Osteocyte (in vitro differentiated cells): ENCODE results near the gene PCARE. TPM values are rescaled to one million over a fixed set of nuclear protein-coding genes. Genes with fewer than 3 reads are reported as not detected.

Experiments used
- DNase-seq: peaks from one replicate; pipeline ENCODE4 v3.0.0; 2021; ENCODE audit warnings: mixed read lengths; ENCODE audit not compliant: unreplicated experiment; ENCODE audit errors: extremely low spot score
- H3K27ac Mint-ChIP-seq: one replicate; pipeline ENCODE4 v1.8.0; 2021; ENCODE audit warnings: mild to moderate bottlenecking, mixed read lengths; ENCODE audit not compliant: unreplicated experiment
- H3K27me3 Mint-ChIP-seq: one replicate; pipeline ENCODE4 v1.8.0; 2021; ENCODE audit warnings: mixed read lengths; ENCODE audit not compliant: unreplicated experiment
- H3K36me3 Mint-ChIP-seq: one replicate; pipeline ENCODE4 v1.8.0; 2021; ENCODE audit warnings: mixed read lengths; ENCODE audit not compliant: unreplicated experiment
- H3K4me1 Mint-ChIP-seq: one replicate; pipeline ENCODE4 v1.8.0; 2021; ENCODE audit warnings: mixed read lengths; ENCODE audit not compliant: unreplicated experiment
- H3K4me3 Mint-ChIP-seq: one replicate; pipeline ENCODE4 v1.8.0; 2021; ENCODE audit warnings: mild to moderate bottlenecking, moderate library complexity, mixed read lengths; ENCODE audit not compliant: unreplicated experiment
- H3K9me3 Mint-ChIP-seq: one replicate; pipeline ENCODE4 v1.8.0; 2021; ENCODE audit warnings: mixed read lengths; ENCODE audit not compliant: unreplicated experiment
- total RNA-seq: library from RNA; stranded (reverse); gene quantifications from 2 replicates; pipeline ENCODE4 v1.2.1, GENCODE V29; 2021
- TF ChIP-seq, protein P1 (sequence below): fragments of 200-600 bp; sonication (generic); IDR thresholded peaks from 2 replicates; pipeline ENCODE4 v1.5.0; 2021; ENCODE audit warnings: antibody characterized with exemption, mild to moderate bottlenecking, moderate library complexity

The PCARE gene
- total RNA-seq, 1 donor from 2014 or later: not detected

- Mint-ChIP-seq H3K4me3 (no peak overlapping the region), H3K9me3 (no peaks in the 10 kb centered on the region), H3K4me1 (no peaks in the 10 kb centered on the region), H3K27ac (no peak overlapping the region), H3K36me3 (no peaks in the 10 kb centered on the region), H3K27me3 (peaks cover 4% of the 10 kb centered on the region)
- TF ChIP-seq, protein P1, sequence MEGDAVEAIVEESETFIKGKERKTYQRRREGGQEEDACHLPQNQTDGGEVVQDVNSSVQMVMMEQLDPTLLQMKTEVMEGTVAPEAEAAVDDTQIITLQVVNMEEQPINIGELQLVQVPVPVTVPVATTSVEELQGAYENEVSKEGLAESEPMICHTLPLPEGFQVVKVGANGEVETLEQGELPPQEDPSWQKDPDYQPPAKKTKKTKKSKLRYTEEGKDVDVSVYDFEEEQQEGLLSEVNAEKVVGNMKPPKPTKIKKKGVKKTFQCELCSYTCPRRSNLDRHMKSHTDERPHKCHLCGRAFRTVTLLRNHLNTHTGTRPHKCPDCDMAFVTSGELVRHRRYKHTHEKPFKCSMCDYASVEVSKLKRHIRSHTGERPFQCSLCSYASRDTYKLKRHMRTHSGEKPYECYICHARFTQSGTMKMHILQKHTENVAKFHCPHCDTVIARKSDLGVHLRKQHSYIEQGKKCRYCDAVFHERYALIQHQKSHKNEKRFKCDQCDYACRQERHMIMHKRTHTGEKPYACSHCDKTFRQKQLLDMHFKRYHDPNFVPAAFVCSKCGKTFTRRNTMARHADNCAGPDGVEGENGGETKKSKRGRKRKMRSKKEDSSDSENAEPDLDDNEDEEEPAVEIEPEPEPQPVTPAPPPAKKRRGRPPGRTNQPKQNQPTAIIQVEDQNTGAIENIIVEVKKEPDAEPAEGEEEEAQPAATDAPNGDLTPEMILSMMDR: no peak
- DNase-seq: no peak
Observed at GRCh38 chr2:29060441-29060840, 13.9 kb downstream of the PCARE start.

DNA sequence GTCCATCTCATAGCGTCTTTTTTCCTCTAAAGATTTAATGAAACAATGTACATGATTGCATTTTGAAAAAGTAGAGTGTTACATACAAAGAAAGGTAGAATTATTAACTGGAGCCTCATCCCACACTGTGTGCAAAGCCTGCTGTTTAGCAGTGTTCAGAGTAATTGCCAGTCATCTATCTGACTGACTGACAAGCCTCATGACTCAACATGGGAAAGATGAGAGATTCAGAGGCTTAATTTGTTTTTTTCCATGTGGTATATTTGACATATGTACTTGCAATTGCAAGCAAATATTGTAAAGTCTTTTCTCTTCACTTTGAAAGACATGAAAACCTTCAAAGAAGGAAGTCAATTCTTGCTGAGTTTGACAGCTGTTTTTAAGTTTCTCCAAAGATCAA is 14.7 kb downstream of the PCARE start:
- H3K4me3 Mint-ChIP-seq: no peak overlapping the region
- DNase-seq: no peak
- H3K27me3 Mint-ChIP-seq: peaks cover 4% of the 10 kb centered on the region
- TF ChIP-seq, protein P1: no peak
- no peak overlapping the region for H3K27ac Mint-ChIP-seq
- no peaks in the 10 kb centered on the region for H3K4me1 Mint-ChIP-seq
- H3K36me3 Mint-ChIP-seq: no peaks in the 10 kb centered on the region
- no peaks in the 10 kb centered on the region for H3K9me3 Mint-ChIP-seq

DNA sequence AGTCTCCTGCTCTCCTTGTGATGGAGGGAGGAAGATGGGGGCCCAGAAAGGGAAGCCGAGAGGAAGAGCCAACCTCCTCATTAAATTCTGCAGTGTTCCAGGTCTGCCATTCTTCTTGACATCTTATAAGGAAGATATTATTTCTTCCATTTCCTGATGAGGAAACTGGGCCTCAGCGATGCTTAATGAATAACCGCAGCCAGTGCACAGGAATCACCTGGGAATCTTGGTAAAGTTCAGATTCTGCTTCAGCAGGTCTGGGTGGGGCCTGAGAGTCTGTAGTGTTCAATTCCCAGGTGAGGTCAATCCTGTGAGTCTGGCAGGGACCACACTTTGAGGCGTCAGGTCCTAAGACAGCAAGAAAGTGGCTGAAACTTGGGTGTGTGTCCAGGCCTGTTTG is 17.3 kb downstream of the PCARE start:
- Mint-ChIP-seq H3K36me3 (no peaks in the 10 kb centered on the region), H3K4me3 (no peak overlapping the region), H3K27me3 (peaks cover 4% of the 10 kb centered on the region), H3K27ac (no peak overlapping the region), H3K9me3 (no peaks in the 10 kb centered on the region), H3K4me1 (peaks cover 5% of the 10 kb centered on the region)
- TF ChIP-seq, protein P1: no peak
- DNase-seq: no peak

- Mint-ChIP-seq H3K27ac (no peak overlapping the region), H3K9me3 (no peaks in the 10 kb centered on the region), H3K4me1 (peaks cover 5% of the 10 kb centered on the region), H3K27me3 (peaks cover 4% of the 10 kb centered on the region), H3K4me3 (no peak overlapping the region), H3K36me3 (no peaks in the 10 kb centered on the region)
- no peak for DNase-seq
- TF ChIP-seq, protein P1: no peak
Observed at GRCh38 chr2:29056452-29056851, 17.9 kb downstream of the PCARE start.

DNA sequence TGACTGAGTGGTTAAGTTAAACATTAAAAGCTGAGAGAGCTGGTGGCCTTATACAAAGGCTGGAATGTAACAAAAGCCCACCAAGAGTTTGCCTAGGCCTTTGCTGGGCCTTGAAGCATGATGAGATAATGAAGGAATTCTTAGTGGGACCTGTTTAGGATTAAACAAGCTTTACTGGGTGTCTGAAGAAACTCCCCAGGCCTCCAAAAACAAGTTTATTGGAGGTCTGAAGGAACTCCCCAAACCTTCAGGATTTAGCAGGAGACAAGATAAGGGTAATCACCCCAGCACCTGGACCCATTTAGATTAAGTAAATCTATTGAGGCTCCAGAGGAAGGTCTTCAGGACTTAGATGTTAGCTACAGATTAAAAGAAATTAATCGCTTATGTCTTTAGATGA is 18.7 kb downstream of the PCARE start:
- no peak overlapping the region for H3K27ac Mint-ChIP-seq
- no peak overlapping the region for H3K4me3 Mint-ChIP-seq
- no peak for DNase-seq
- H3K36me3 Mint-ChIP-seq: no peaks in the 10 kb centered on the region
- H3K4me1 Mint-ChIP-seq: peaks cover 5% of the 10 kb centered on the region
- TF ChIP-seq, protein P1: no peak
- H3K27me3 Mint-ChIP-seq: peaks cover 8% of the 10 kb centered on the region
- no peaks in the 10 kb centered on the region for H3K9me3 Mint-ChIP-seq
